Peyer's patch (tissue), 4 donors: ENCODE data around the gene FUNDC2. TPM values are rescaled to one million over a fixed set of nuclear protein-coding genes. Genes with fewer than 3 reads are reported as not detected.

Experiments used
- DNase-seq, 3 donors: peaks; one replicate each; pipeline ENCODE4 v3.0.0-alpha.2; 2017 to 2019
- H3K27ac ChIP-seq, 4 donors: fragments of 200-600 bp; sonication (generic); one replicate each; pipeline ENCODE4 v1.5.1; 2016 to 2019
- H3K27me3 ChIP-seq, 2 donors: fragments of 200-600 bp; sonication (generic); one replicate each; pipeline ENCODE4 v1.5.1; 2019
- H3K36me3 ChIP-seq, 3 donors: fragments of 200-600 bp; sonication (generic); one replicate each; pipeline ENCODE4 v1.5.1; 2016 to 2019
- H3K4me1 ChIP-seq, 4 donors: fragments of 200-600 bp; sonication (generic); one replicate each; pipeline ENCODE4 v1.5.1; 2016 to 2019
- H3K4me3 ChIP-seq, 4 donors: fragments of 200-600 bp; sonication (generic); 1 replicate in 3 of 4; 2 replicates in 1 of 4; pipeline ENCODE4 v1.5.1; 2016 to 2019; ENCODE audit warnings: mild to moderate bottlenecking in 1 of 4
- H3K9me3 ChIP-seq, 4 donors: fragments of 200-600 bp; sonication (generic); one replicate each; pipeline ENCODE4 v1.5.1; 2016 to 2019; ENCODE audit warnings: mild to moderate bottlenecking in 1 of 4
- POLR2A ChIP-seq, 2 donors: fragments of 450-650 bp; IDR thresholded peaks; one replicate each; pipeline ENCODE4 v1.5.1; 2017; ENCODE audit warnings: antibody characterized with exemption in 2 of 2, mild to moderate bottlenecking in 2 of 2, moderate library complexity in 2 of 2
- total RNA-seq, 4 donors: library from RNA; depleted of rRNA; stranded (reverse); fragments of >200 nt; gene quantifications; one replicate each; pipeline ENCODE4 v1.1.0, GENCODE V29; 2016
- TF ChIP-seq, protein P1 (sequence below), 6 experiments: fragments of 450-650 bp in 4 of 6; fragments of 200-600 bp in 2 of 6; sonication (generic) in 1 of 6; IDR thresholded peaks; one replicate each; pipeline ENCODE4 v1.5.1; 2017 to 2019; ENCODE audit warnings: antibody characterized with exemption in 6 of 6, mild to moderate bottlenecking in 3 of 6, moderate library complexity in 1 of 6

The FUNDC2 gene
- total RNA-seq, 4 donors from 2014 or later: 20.7 to 41.7 (median 35.1) TPM

DNA sequence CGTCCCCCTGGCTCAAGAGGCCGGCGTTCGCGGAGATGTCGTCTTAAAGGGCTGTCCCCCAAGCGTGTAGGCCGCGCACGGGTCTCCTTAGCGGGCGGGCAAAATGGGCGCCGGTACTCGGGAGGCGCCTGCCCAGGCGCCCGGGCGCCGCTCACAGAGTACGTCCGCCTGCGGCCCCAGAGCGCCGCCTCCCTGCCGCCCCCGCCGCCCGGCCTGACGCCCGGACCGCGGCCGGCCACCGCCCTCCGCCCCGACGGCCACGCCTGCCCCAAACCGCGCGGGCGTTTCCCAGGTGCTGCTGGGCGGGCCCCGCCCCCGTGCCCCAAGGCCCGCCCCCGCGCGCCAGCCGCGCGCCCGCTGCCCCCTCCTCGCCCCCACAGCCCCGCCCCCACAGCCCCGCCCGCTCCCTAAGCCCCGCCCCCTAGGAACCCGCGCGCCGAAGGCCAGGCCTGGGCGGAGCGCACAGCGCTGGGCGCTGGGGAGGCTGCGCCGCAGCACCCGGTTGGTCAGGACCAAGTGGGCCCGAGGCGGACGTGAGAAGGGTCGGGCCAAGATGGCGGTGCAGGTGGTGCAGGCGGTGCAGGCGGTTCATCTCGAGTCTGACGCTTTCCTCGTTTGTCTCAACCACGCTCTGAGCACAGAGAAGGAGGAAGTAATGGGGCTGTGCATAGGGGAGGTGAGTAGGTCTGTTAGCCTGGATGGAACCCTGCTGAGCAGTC is 44.5 kb downstream of the FUNDC2 start, which contains the start of the genes BRCC3, CMC4 and MTCP1:
Gene BRCC3, plus strand, starts transcription at position 534 of the 719 bp plus-strand sequence. Its CDS starts 20 bp downstream, at position 554.
Gene CMC4, minus strand, starts transcription at position 162 of the 719 bp plus-strand sequence. CDS start 7,113 bp downstream, outside the sequence.
Gene MTCP1, minus strand, starts transcription at position 162 of the 719 bp plus-strand sequence. CDS start 5,126 bp downstream, outside the sequence.
- no peaks in the 10 kb centered on the region for H3K27me3 ChIP-seq
- H3K4me1 ChIP-seq: peaks cover 0 to 7% (median 0%) of the 10 kb centered on the region in 4 donors
- H3K36me3 ChIP-seq: peaks cover 0 to 5% (median 0%) of the 10 kb centered on the region in 3 donors
- peak; percentile 74 to 90 (median 87) for DNase-seq
- H3K4me3 ChIP-seq: peak within 1 kb of the TSS; percentile 54 to 77 (median 61)
- H3K9me3 ChIP-seq: no peaks in the 10 kb centered on the region
- H3K27ac ChIP-seq: peak within 1 kb of the TSS; percentile 80 to 92 (median 84)
- TF ChIP-seq, protein P1, sequence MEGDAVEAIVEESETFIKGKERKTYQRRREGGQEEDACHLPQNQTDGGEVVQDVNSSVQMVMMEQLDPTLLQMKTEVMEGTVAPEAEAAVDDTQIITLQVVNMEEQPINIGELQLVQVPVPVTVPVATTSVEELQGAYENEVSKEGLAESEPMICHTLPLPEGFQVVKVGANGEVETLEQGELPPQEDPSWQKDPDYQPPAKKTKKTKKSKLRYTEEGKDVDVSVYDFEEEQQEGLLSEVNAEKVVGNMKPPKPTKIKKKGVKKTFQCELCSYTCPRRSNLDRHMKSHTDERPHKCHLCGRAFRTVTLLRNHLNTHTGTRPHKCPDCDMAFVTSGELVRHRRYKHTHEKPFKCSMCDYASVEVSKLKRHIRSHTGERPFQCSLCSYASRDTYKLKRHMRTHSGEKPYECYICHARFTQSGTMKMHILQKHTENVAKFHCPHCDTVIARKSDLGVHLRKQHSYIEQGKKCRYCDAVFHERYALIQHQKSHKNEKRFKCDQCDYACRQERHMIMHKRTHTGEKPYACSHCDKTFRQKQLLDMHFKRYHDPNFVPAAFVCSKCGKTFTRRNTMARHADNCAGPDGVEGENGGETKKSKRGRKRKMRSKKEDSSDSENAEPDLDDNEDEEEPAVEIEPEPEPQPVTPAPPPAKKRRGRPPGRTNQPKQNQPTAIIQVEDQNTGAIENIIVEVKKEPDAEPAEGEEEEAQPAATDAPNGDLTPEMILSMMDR (IDR thresholded peaks at IDR 0.05): peak in 1 of 6 experiments; percentile 7
- peak; percentile 47 to 60 for TF ChIP-seq POLR2A (IDR thresholded peaks at IDR 0.05)

DNA sequence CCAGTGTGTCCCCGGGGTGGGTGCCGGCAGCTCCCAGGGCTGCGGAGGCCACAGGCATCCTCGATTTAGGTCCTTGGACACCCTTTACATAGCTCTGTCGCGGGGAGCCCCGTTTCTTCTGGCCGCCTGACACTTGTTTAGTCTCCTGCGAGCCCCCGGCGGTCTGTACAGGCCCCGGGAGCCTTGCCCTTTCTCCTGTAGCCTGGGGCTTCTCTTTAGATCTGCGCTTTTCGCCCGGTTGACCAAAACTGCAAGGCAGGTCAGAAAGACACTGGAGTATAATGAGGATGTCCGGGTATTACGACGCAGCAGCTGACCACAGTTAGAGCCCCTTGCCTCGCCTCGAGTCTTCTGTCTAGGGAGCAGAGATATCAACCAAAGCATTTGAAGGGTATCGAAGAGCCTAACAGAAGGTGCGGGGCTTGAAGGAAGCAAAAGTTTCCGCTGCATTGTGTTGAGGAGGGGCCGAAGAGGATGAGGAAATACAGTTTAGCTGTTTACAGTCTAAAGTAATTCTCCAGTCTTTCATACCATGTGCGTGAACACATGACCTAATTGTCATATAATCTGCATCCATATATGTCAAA is 45.1 kb downstream of the FUNDC2 start:
- peak overlapping the region; percentile 54 to 77 (median 61) for H3K4me3 ChIP-seq
- H3K4me1 ChIP-seq: peaks cover 0 to 7% (median 0%) of the 10 kb centered on the region in 4 donors
- no peaks in the 10 kb centered on the region for H3K27me3 ChIP-seq
- no peaks in the 10 kb centered on the region for H3K9me3 ChIP-seq
- TF ChIP-seq, protein P1 (IDR thresholded peaks at IDR 0.05): no peak
- TF ChIP-seq POLR2A (IDR thresholded peaks at IDR 0.05): no peak
- DNase-seq: peak in 2 of 3 donors; percentile 24 to 58
- peak overlapping the region; percentile 74 to 86 (median 78) for H3K27ac ChIP-seq
- peaks cover 0 to 5% (median 0%) of the 10 kb centered on the region in 3 donors for H3K36me3 ChIP-seq

DNA sequence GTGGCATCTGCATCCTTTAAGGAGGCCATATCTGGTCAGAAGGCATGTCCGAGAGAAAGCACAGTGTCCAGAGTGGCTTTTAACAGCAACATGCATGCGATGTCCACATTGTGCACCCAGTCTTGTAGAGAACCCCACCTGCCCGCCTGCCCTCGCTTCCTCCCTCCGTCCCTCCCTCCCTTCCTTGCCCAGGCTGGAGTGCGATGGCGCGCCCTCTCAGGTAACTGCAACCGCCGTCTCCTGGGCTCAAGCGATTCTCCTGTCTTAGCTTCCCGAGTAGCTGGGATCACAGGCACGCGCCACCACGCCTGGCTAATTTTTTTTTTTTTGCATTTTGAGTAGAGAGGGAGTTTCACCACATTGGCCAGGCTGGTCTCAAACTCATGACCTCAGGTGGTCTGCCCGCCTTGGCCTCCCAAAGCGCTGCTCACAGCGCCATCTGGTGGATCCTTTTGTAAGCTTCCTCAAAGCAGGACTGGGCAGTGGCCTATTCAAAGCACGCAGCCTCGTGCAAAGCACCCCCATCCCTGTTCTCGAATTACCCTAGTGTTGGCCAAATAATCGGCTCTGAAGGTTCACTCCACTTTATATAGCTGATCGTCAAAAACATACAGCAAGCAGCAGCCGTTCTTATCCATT is 59.7 kb downstream of the FUNDC2 start:
- H3K9me3 ChIP-seq: no peaks in the 10 kb centered on the region
- TF ChIP-seq, protein P1 (IDR thresholded peaks at IDR 0.05): peak in 4 of 6 experiments; percentile 31 to 46 (median 40)
- no peak for TF ChIP-seq POLR2A (IDR thresholded peaks at IDR 0.05)
- H3K4me1 ChIP-seq: no peaks in the 10 kb centered on the region
- no peak overlapping the region for H3K27ac ChIP-seq
- no peaks in the 10 kb centered on the region for H3K27me3 ChIP-seq
- DNase-seq: peak in 2 of 3 donors; percentile 33 to 62
- H3K4me3 ChIP-seq: no peak overlapping the region
- peaks cover 0 to 4% (median 0%) of the 10 kb centered on the region in 3 donors for H3K36me3 ChIP-seq

DNA sequence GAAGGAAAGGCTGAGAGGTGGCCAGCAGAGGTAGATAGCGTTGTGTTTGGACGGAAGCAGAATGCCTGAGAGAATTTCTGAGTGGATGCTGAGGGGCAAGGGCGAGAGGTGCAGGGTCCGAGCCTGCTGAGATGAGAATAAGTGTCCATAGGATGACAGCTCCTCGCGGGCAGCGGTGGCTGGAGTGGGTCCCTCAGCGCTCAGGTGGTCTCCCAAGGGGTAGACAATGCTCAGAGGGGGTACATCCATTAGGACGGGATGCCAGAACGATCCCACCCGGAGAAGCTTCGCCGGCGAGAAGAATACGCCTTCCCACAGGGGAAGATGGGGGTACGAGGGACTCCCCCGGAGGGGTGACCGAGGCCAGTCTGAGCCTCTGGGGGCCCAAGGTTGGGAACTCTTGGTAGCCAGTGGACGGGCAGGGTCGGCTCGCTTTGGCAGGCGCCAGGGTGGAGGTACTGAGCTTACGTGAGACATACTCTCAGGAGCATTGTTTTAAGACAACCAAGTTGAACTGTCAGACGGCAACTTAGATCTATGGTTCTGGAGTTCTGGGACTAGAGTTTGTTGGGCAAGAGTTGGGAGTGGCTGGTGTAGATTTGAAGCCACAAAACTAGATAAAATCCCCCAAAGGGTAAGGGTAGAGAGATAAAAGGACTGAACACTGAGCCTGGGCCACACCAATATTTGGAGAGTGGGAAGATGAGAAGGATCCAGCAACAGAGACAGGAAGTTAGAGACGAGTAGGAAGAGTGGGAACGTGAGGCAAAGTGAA is 60.5 kb downstream of the FUNDC2 start:
- Histone ChIP-seq H3K27me3 (no peaks in the 10 kb centered on the region), H3K36me3 (peaks cover 0 to 4% (median 0%) of the 10 kb centered on the region in 3 donors), H3K9me3 (no peaks in the 10 kb centered on the region), H3K4me1 (no peaks in the 10 kb centered on the region), H3K4me3 (no peak overlapping the region), H3K27ac (no peak overlapping the region)
- TF ChIP-seq, protein P1 (IDR thresholded peaks at IDR 0.05): no peak
- TF ChIP-seq POLR2A (IDR thresholded peaks at IDR 0.05): no peak
- DNase-seq: no peak
